Endothelial cell of umbilical vein (primary cell): ENCODE measurements around the gene AMN1. TPM values are rescaled to one million over a fixed set of nuclear protein-coding genes. Genes with fewer than 3 reads are reported as not detected.

Source experiments
- BruUV-seq: library from RNA; stranded (reverse); fragments of 400-500 nt; replicated peaks from 2 replicates; lab custom pipeline; 2021; lab: Mats Ljungman, UMichigan
- CTCF ChIA-PET: fragments of 300-600, 350-600 bp; sonication (Branson Sonifier 250); formaldehyde crosslinking; loops from one replicate; lab custom pipeline; 2021; ENCODE audit warnings: antibody characterized with exemption, inconsistent platforms; lab: Charles Lee
- POLR2A ChIA-PET: fragments of 300-600, 350-600 bp; sonication (Branson Sonifier 250); formaldehyde crosslinking; loops from one replicate; lab custom pipeline; 2021; ENCODE audit warnings: antibody characterized with exemption, inconsistent platforms; lab: Charles Lee
- DNase-seq: peaks from one replicate; pipeline ENCODE4 v3.0.0-alpha.2; 2011; ENCODE audit warnings: low read depth, low spot score
- FAIRE-seq: peaks from 2 replicates; lab custom pipeline; 2011; peaks lifted over from hg19 to GRCh38; lab: Jason Lieb, UNC
- H2AFZ ChIP-seq: 2 replicates; pipeline ENCODE4 v1.6.0; 2012; ENCODE audit warnings: low read depth, low read length, control low read depth, inconsistent platforms
- H3K27ac ChIP-seq: 2 replicates; pipeline ENCODE4 v1.5.1; 2011; ENCODE audit warnings: low read depth, mild to moderate bottlenecking, control low read depth, low read length, moderate library complexity; ENCODE audit not compliant: insufficient read depth
- H3K27me3 ChIP-seq, 2 experiments: 2 replicates each; pipeline versions ENCODE4 v1.6.0 to v1.6.1; 2011; ENCODE audit warnings: low read length in 2 of 2, mixed read lengths in 1 of 2; ENCODE audit not compliant: control insufficient read depth in 2 of 2, insufficient read depth in 2 of 2
- H3K36me3 ChIP-seq, 2 experiments: 2 replicates in 1 of 2; 3 replicates in 1 of 2; pipeline ENCODE4 v1.5.1; 2011; ENCODE audit warnings: low read length in 2 of 2, mild to moderate bottlenecking in 1 of 2, moderate library complexity in 1 of 2; ENCODE audit not compliant: control insufficient read depth in 2 of 2, insufficient read depth in 2 of 2; ENCODE audit errors: extremely low read depth in 1 of 2
- H3K4me1 ChIP-seq: 3 replicates; pipeline ENCODE4 v1.5.1; 2011; ENCODE audit warnings: mild to moderate bottlenecking, low read length; ENCODE audit not compliant: control insufficient read depth, insufficient read depth; ENCODE audit errors: extremely low read depth
- H3K4me2 ChIP-seq: 2 replicates; pipeline ENCODE4 v1.6.1; 2011; ENCODE audit warnings: low read length, control low read depth, mixed read lengths; ENCODE audit not compliant: insufficient read depth
- H3K4me3 ChIP-seq, 3 experiments: fragments of 200-600 bp in 1 of 3; sonication (generic), shearing (Covaris generic) in 1 of 3; replicated peaks in 1 of 3; 2 replicates each; pipeline ENCODE4 v1.5.1; 2011 to 2016; ENCODE audit warnings: control low read depth in 3 of 3, low read length in 3 of 3, mild to moderate bottlenecking in 2 of 3, inconsistent platforms in 1 of 3, low read depth in 1 of 3, moderate library complexity in 1 of 3; ENCODE audit not compliant: insufficient read depth in 1 of 3
- H3K79me2 ChIP-seq: 2 replicates; pipeline ENCODE4 v1.6.0; 2012; ENCODE audit warnings: low read length, inconsistent platforms; ENCODE audit not compliant: control insufficient read depth, insufficient read depth
- H3K9ac ChIP-seq: replicated peaks from 2 replicates; pipeline ENCODE3; 2011; ENCODE audit warnings: low read length, control low read depth; ENCODE audit not compliant: insufficient read depth; ENCODE audit errors: extremely low read depth
- H3K9me1 ChIP-seq: replicated peaks from 3 replicates; pipeline ENCODE4 v1.6.0; 2011; ENCODE audit warnings: mild to moderate bottlenecking, low read length; ENCODE audit not compliant: control insufficient read depth, insufficient read depth; ENCODE audit errors: extremely low read depth
- H3K9me3 ChIP-seq: replicated peaks from 2 replicates; pipeline ENCODE4 v1.5.1; 2012; ENCODE audit warnings: low read length, inconsistent platforms; ENCODE audit not compliant: control insufficient read depth, insufficient read depth
- H4K20me1 ChIP-seq: replicated peaks from 2 replicates; pipeline ENCODE3; 2011; ENCODE audit warnings: mild to moderate bottlenecking, low read length; ENCODE audit not compliant: control insufficient read depth, insufficient read depth; ENCODE audit errors: extremely low read depth
- CTCF ChIP-seq, 2 donors: IDR thresholded peaks; 1 replicate in 1 of 2; 2 replicates in 1 of 2; pipeline ENCODE4 v1.5.1; 2011; ENCODE audit warnings: low read length in 2 of 2, mild to moderate bottlenecking in 2 of 2, moderate library complexity in 2 of 2, control low read depth in 1 of 2, inconsistent platforms in 1 of 2, low read depth in 1 of 2; ENCODE audit not compliant: insufficient read depth in 1 of 2; ENCODE audit errors: extremely low read depth in 1 of 2
- GATA2 ChIP-seq: IDR thresholded peaks from 2 replicates; pipeline ENCODE4 v1.7.0; 2011; ENCODE audit warnings: low read depth, mild to moderate bottlenecking, moderate library complexity, mixed read lengths, low read length; ENCODE audit not compliant: insufficient read length, insufficient read depth
- JUN ChIP-seq: IDR thresholded peaks from 2 replicates; pipeline ENCODE4 v1.6.1; 2011; ENCODE audit warnings: borderline replicate concordance, low read depth; ENCODE audit not compliant: insufficient read length, insufficient read depth
- MYC ChIP-seq: IDR thresholded peaks from one replicate; pipeline ENCODE4 v1.6.1; 2011; ENCODE audit warnings: mild to moderate bottlenecking, low read depth, low read length
- dilution Hi-C: fragments of 300-500 bp; cut with MboI; formaldehyde crosslinking; loops from one replicate; pipeline ENCODE4 v1.15.0; 2019; ENCODE audit warnings: low sequenced_read_pairs; ENCODE audit not compliant: extremely low pct_ligation_motif_present
- intact Hi-C: fragments of 100-400 bp; cut with micrococcal nuclease; formaldehyde crosslinking; loops from one replicate; pipeline ENCODE4 v1.10.0; 2022
- polyA plus RNA-seq, 4 experiments: library from polyadenylated mRNA; depleted of rRNA in 3 of 4; stranded (reverse) in 3 of 4; unstranded in 1 of 4; fragments of >200 nt; gene quantifications; 2 replicates each; pipeline versions ENCODE4 v1.2.1 to v1.2.3, GENCODE V29; 2011 to 2012; ENCODE audit warnings: missing spikeins in 1 of 4
- total RNA-seq: library from RNA; stranded (reverse); gene quantifications from 2 replicates; pipeline ENCODE4 v1.2.3, GENCODE V29; 2021

AMN1 gene
- total and polyA plus RNA-seq, 2 donors (not counting 3 experiments of a cell fraction or from before 2014, with no cell fraction given), result 8.5 to 18.0 TPM

- FAIRE-seq (no peak), DNase-seq (no peak)
- no peak overlapping the region for H3K4me3 ChIP-seq
- no peaks in the 10 kb centered on the region for H3K79me2 ChIP-seq
- no peaks in the 10 kb centered on the region for H3K27me3 ChIP-seq
- intact Hi-C loops, result no loop called here
- peak overlapping the region; percentile 69 for H3K4me2 ChIP-seq
- ChIA-PET POLR2A (interaction anchor here (1.9 kb wide), 2 partner anchors 15 to 17 kb away, joined by 4 to 5 read pairs; partner anchors contain the start of gene AMN1), CTCF (interaction anchor here (0.6 to 2.6 kb wide), 11 partner anchors 10 to 598 kb away, joined by 3 to 12 read pairs (median 3); partner anchors contain the start of gene AMN1)
- peaks cover 10% of the 10 kb centered on the region for H3K4me1 ChIP-seq
- dilution Hi-C loops, result no loop called here
- TF ChIP-seq GATA2 (no peak), JUN (no peak), CTCF (IDR thresholded peaks at IDR 0.05; ENCODE audit: extremely low read depth in 1 of 2, insufficient read depth in 1 of 2, low read depth in 1 of 2, low read length in 2 of 2) (no peak), MYC (no peak)
- no peaks in the 10 kb centered on the region for H4K20me1 ChIP-seq
- H3K9ac ChIP-seq, result peak overlapping the region; percentile 68
- BruUV-seq, result no TSS peak
- no peaks in the 10 kb centered on the region for H3K9me1 ChIP-seq
- H3K27ac ChIP-seq, result peak overlapping the region; percentile 85
- peak overlapping the region; percentile 86 for H2AFZ ChIP-seq
- H3K9me3 ChIP-seq, result no peaks in the 10 kb centered on the region
- no peaks in the 10 kb centered on the region for H3K36me3 ChIP-seq
Observed at GRCh38 chr12:31714406-31715271, 14.2 kb downstream of the AMN1 start.
